ENCODE results near the gene NATD1.

Gene NATD1

DNA sequence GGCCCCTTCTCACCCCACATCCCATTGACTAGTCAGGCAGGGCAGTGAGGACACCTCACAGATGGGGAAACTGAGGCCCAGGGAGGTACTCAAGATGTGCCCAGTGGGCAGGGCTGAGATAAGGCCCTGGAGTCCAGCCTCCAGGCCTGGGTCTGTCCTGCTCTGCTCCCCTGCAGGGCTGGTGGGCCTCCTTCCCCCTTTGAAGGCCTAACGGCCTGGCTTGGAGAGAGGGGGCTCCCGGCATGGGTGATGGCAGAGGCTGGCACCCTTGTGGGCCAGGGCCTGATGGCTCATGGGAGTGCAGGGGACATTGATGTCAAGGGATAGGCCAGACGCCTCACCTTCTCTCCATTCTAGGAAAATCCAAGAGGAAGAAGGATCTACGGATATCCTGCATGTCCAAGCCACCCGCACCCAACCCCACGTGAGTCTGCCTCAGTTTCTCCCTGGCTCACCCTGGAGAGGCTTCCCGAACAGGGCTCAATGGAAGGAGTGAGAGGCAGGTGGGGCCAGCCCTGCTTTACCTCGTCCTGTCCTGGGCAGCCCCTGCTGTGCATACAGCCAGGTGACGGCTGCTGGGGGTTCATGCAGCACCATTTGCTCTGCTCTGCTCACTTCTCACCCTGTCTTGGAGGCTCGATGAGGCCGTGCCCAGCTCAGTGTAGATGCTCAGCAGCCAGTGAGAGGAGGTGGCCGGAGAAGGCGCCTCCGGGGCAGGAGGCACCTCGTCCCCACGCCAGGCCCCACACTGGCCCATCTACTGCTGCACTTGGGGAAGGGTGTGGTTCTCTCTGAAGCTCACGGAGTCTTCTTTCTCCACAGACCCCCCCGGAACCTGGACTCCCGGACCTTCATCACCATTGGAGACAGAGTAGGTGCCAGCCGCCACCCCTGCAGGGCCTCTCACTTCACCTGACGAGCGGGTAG is 45.1 kb upstream of the NATD1 start:
- Mint-ChIP-seq H3K36me3 (ENCODE audit: low read depth) (peaks cover 17% of the 10 kb centered on the region), H3K4me3 (no peak overlapping the region), H3K27ac (no peak overlapping the region), H3K4me1 (no peaks in the 10 kb centered on the region), H3K27me3 (ENCODE audit: low read depth) (no peaks in the 10 kb centered on the region), H3K9me3 (peaks cover 20% of the 10 kb centered on the region)
- TF ChIP-seq, protein P1, sequence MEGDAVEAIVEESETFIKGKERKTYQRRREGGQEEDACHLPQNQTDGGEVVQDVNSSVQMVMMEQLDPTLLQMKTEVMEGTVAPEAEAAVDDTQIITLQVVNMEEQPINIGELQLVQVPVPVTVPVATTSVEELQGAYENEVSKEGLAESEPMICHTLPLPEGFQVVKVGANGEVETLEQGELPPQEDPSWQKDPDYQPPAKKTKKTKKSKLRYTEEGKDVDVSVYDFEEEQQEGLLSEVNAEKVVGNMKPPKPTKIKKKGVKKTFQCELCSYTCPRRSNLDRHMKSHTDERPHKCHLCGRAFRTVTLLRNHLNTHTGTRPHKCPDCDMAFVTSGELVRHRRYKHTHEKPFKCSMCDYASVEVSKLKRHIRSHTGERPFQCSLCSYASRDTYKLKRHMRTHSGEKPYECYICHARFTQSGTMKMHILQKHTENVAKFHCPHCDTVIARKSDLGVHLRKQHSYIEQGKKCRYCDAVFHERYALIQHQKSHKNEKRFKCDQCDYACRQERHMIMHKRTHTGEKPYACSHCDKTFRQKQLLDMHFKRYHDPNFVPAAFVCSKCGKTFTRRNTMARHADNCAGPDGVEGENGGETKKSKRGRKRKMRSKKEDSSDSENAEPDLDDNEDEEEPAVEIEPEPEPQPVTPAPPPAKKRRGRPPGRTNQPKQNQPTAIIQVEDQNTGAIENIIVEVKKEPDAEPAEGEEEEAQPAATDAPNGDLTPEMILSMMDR (IDR thresholded peaks at IDR 0.05; ENCODE audit: unreplicated experiment in 3 of 3), result no peak

DNA sequence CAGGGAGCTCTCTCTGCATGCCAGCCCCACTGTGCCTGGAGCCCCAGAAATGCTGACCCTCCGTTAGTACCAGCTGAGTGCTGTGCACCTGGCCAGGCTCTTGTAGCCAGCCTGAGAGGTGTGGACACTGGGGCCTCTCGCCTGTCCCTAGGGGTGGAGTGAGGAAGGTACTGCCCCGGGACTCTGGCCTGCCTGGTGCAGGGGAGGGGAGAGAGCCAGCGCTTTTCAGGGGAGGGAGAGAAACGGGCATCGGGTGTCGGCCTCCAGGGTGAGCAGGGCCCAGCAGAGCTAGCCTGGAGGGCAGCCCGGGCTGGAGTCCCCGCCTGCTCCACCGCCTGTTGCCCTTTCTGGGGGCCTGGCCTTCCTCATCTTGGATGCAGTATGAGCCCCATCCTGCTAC is 44.4 kb upstream of the NATD1 start:
- Mint-ChIP-seq H3K27me3 (ENCODE audit: low read depth) (no peaks in the 10 kb centered on the region), H3K36me3 (ENCODE audit: low read depth) (peaks cover 12% of the 10 kb centered on the region), H3K4me1 (no peaks in the 10 kb centered on the region), H3K9me3 (peaks cover 18% of the 10 kb centered on the region), H3K27ac (no peak overlapping the region), H3K4me3 (no peak overlapping the region)
- TF ChIP-seq, protein P1 (IDR thresholded peaks at IDR 0.05; ENCODE audit: unreplicated experiment in 3 of 3), result no peak

DNA sequence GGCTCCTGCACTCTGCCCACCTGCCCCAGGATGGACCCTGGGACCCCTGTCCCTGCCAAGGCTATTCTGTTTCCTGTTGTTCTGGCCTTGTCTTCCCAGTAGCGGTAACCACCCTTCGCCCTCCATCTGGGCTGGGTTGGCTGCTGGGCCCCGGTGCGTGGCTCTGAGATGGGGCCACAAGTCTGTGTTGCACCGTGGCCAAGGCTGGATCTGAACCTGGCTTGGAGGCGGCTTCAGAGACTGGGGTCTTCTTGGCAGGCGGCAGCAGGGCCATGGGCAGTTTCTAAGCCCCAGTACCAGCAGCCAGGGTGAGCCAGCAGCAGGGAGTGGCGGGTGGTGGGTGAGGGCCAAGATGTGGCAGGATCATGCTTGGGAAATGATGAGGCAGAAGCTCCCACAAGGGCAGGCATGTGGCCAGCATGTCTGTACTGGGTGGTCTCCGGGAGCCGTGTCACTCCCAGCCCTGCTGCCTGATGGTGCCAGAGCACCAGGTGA is 43.9 kb upstream of the NATD1 start:
- H3K27ac Mint-ChIP-seq, result no peak overlapping the region

DNA sequence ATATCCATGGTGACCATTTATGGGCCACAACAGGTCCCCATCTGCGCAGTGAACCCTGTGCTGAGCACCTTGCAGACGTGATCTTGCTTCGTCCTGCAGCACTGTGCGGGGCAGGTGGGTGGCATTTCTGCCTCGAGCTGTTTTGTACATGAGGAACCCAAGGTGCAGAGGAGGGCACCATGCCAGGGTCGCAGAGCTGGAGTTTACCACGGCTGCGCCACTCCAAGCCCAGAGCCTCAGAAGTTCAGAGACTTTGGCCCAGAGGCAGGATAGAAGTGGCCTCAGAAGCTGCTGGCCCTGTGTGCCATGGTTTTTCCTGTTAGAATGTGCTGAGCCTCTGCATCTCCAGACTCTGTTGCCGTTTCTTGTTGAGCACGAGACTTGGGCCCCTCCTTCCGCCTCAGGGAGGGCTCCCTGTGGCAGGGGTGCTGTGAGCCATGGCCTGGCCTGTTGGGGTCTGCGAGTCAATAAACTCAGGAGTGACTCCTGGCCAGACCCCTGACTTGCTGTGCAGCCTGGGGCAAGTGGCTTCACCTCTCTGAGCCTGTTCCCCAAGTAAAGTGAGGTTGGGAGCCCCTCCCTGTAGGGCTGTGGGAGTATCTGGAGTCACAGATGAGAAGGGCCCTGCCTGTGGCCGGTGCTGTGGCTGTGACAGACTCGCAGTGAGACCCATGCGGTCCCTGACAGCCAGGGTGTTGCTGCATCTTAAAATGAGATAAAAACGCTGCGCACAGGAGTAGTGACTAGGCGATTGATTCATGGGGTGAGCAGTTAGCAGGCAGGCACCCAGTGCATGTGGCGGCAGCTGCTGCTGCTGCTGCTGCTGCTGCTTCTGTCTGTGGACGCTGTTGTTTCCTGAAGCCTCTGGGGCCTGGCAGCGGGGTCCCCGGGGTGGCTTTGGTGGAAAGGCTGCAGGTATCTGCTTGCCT is 43.2 kb upstream of the NATD1 start:
- H3K9me3 Mint-ChIP-seq, result peaks cover 18% of the 10 kb centered on the region
- no peak overlapping the region for H3K4me3 Mint-ChIP-seq
- TF ChIP-seq, protein P1 (IDR thresholded peaks at IDR 0.05; ENCODE audit: unreplicated experiment in 3 of 3), result no peak
- H3K4me1 Mint-ChIP-seq, result no peaks in the 10 kb centered on the region
- no peak overlapping the region for H3K27ac Mint-ChIP-seq
- H3K36me3 Mint-ChIP-seq (ENCODE audit: low read depth), result peaks cover 11% of the 10 kb centered on the region
- H3K27me3 Mint-ChIP-seq (ENCODE audit: low read depth), result no peaks in the 10 kb centered on the region

More for the DNA sequence above, 43.9 kb upstream of the NATD1 start:
- H3K4me3 Mint-ChIP-seq, result no peak overlapping the region
- H3K36me3 Mint-ChIP-seq (ENCODE audit: low read depth), result peaks cover 12% of the 10 kb centered on the region
- no peaks in the 10 kb centered on the region for H3K4me1 Mint-ChIP-seq
- TF ChIP-seq, protein P1 (IDR thresholded peaks at IDR 0.05; ENCODE audit: unreplicated experiment in 3 of 3), result no peak
- peaks cover 18% of the 10 kb centered on the region for H3K9me3 Mint-ChIP-seq
- H3K27me3 Mint-ChIP-seq (ENCODE audit: low read depth), result no peaks in the 10 kb centered on the region

DNA sequence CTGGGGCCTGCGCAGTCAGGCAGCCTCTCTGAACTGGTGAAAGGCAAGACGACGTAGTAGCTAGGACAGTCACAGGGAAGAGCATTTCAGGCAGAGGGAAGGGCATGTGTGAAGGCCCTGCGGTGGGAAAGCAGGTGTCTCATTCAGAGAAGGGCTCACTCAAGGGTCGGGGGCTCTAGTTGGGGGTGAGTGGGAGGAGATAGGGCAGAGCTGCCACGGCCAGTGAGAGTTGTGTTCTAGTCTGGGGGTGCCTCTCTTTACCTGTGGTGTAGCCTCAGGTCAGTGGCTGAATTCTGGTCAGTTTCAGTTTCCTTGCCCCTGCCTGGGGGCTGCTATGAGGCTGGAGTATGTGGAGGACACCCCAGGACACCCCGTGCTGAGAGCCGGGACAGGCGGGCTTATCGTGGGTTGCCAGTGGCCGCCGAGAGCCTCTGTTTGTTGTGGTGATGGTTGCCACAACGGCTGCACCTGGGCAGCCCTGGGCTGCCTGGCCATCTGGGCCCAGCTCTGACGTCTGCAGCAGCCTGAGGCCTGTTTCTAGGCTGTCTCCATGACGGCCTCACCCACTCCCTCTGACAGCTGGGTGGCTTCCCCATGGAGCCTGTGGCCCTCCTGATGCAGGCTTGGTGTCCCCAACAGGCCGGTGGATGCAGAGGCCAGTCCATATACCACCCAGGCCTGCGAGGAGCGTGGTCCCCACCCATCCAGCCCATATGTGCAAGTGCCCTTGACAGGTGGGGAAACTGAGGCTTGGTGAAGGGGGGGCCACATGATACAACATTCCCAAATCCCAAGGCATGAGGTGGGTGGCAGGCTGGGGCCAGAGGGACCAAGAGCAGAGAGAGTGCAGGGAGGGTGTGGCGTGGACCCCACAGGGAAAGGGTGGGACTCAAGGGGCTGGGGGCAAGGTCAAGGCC is 42.1 kb upstream of the NATD1 start:
- Mint-ChIP-seq H3K27ac (no peak overlapping the region), H3K9me3 (peaks cover 14% of the 10 kb centered on the region), H3K27me3 (ENCODE audit: low read depth) (peaks cover 7% of the 10 kb centered on the region), H3K36me3 (ENCODE audit: low read depth) (peaks cover 6% of the 10 kb centered on the region), H3K4me1 (no peaks in the 10 kb centered on the region), H3K4me3 (no peak overlapping the region)
- TF ChIP-seq, protein P1 (IDR thresholded peaks at IDR 0.05; ENCODE audit: unreplicated experiment in 3 of 3), result no peak
